Measurements from ENCODE around the gene AARS2. TPM values are rescaled to one million over a fixed set of nuclear protein-coding genes. Genes with fewer than 3 reads are reported as not detected.

AARS2 gene
- total and polyA plus RNA-seq, 9 of the 15 experiments (the other 6 are each of a cell fraction or from before 2014, with no cell fraction given), result 0.97 to 34.0 (median 18.3) TPM

- TF ChIP-seq CBX2 (IDR thresholded peaks at IDR 0.05; ENCODE audit: insufficient read depth, low read length, poor library complexity, severe bottlenecking) (no peak), ZNF778 (CRISPR knock-in tag; IDR thresholded peaks at IDR 0.05) (no peak), ELF2 (CRISPR knock-in tag; IDR thresholded peaks at IDR 0.05) (peak; percentile 29), MBD2 (IDR thresholded peaks at IDR 0.05; ENCODE audit: borderline replicate concordance, low read depth) (0 out of 2 replicates have a peak, but pooled peaks have one; percentile 12), TRIM24 (IDR thresholded peaks at IDR 0.05) (peak in 1 of 2 experiments; percentile 54; a peak in 1 of 4 replicates), HDAC8 (tag; IDR thresholded peaks at IDR 0.05) (no peak), BRF1 (IDR thresholded peaks at IDR 0.05; ENCODE audit: borderline replicate concordance, extremely low read depth, insufficient read length) (no peak), MTA3 (IDR thresholded peaks at IDR 0.05; ENCODE audit: borderline replicate concordance) (no peak; the same call in none of the 2 replicates), ZBTB26 (CRISPR knock-in tag; IDR thresholded peaks at IDR 0.05) (no peak), ZNF263 (CRISPR knock-in tag; IDR thresholded peaks at IDR 0.05; ENCODE audit: borderline replicate concordance) (peak; percentile 48; the same call in 1 of the 2 replicates), ZNF311 (CRISPR knock-in tag; IDR thresholded peaks at IDR 0.05) (no peak), THAP12 (CRISPR knock-in tag; IDR thresholded peaks at IDR 0.05) (peak; percentile 96), TCF7 (IDR thresholded peaks at IDR 0.05; ENCODE audit: borderline replicate concordance) (no peak), ZFP1 (CRISPR knock-in tag; IDR thresholded peaks at IDR 0.05) (no peak), STAT5A (IDR thresholded peaks at IDR 0.05; ENCODE audit: borderline replicate concordance, low read length) (no peak; the same call in 1 of the 2 replicates), ZNF212 (CRISPR knock-in tag; IDR thresholded peaks at IDR 0.05) (no peak), KLF1 (tag; IDR thresholded peaks at IDR 0.05) (0 out of 2 replicates have a peak, but pooled peaks have one; percentile 22), MTA1 (IDR thresholded peaks at IDR 0.05; ENCODE audit: borderline replicate concordance) (peak; percentile 19; the same call in 1 of the 2 replicates), ADNP (tag; IDR thresholded peaks at IDR 0.05) (no peak), ZNF316 (IDR thresholded peaks at IDR 0.05) (peak; percentile 61), RBFOX2 (IDR thresholded peaks at IDR 0.05; ENCODE audit: low read depth, low read length) (peak; percentile 93), MAX (CRISPR knock-in tag; IDR thresholded peaks at IDR 0.05) (peak; percentile 96), ZNF639 (CRISPR knock-in tag; conservative IDR thresholded peaks at IDR 0.05 in 1 of 2, IDR thresholded peaks at IDR 0.05 in 1 of 2) (peak in 1 of 2 experiments; percentile 89; a peak in 2 of 4 replicates), SMC3 (conservative IDR thresholded peaks at IDR 0.05; ENCODE audit: insufficient read depth, low read depth, low read length) (peak; percentile 41; the same call in 1 of the 2 replicates)
These were observed 56.0 kb downstream of the AARS2 start, which contains the start of gene SLC35B2 (continued) for GRCh38 chr6:44257025-44257752.
